ENCODE measurements around the gene CBLC.
A peak's percentile ranks its signal among the peaks of the same experiment; 100 is the strongest.

The CBLC gene, protein sequence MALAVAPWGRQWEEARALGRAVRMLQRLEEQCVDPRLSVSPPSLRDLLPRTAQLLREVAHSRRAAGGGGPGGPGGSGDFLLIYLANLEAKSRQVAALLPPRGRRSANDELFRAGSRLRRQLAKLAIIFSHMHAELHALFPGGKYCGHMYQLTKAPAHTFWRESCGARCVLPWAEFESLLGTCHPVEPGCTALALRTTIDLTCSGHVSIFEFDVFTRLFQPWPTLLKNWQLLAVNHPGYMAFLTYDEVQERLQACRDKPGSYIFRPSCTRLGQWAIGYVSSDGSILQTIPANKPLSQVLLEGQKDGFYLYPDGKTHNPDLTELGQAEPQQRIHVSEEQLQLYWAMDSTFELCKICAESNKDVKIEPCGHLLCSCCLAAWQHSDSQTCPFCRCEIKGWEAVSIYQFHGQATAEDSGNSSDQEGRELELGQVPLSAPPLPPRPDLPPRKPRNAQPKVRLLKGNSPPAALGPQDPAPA

DNA sequence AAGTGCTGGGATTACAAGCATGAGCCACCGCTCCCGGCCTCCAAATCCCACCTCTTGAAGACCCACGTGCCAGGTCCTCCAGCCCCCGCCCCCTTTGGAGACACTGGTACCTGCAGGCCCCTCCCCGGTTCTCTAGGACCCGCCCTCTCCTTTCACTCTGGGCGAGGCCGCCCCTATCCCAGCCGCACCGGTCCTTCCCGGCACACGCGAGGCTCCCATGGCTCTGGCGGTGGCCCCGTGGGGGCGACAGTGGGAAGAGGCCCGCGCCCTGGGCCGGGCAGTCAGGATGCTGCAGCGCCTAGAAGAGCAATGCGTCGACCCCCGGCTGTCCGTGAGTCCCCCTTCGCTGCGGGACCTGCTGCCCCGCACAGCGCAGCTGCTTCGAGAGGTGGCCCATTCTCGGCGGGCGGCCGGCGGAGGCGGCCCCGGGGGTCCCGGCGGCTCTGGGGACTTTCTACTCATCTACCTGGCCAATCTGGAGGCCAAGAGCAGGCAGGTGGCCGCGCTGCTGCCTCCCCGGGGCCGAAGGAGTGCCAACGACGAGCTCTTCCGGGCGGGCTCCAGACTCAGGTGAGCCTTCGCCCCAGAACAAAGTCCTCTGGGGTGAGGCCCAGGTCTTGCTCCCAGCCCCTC is at the start of gene CBLC:
Gene CBLC (plus strand): TSS at position 176 of the 633 bp plus-strand sequence. CDS start 42 bp downstream, at position 218.
- no peak for DNase-seq (ENCODE audit: low spot score)

DNA sequence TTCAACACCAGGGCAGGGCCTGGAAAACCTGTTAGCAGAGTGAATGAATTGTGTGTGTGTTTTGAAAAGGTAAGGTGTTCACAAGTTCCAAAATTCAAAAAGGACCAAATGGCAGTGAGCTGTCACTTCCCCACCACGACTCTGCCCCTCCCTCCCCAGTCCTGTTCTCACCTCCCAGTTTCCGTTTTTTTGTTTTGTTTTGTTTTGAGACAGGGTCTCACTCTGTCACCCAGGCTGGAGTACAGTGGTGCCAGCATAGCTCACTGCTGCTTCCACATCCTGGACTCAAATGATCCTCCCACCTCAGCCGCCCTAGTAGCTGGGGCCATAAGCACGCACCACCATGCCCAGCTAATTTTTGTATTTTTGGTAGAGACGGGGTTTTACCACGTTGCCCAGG is 49.5 kb upstream of the CBLC start:
- DNase-seq (ENCODE audit: low spot score) = no peak

DNA sequence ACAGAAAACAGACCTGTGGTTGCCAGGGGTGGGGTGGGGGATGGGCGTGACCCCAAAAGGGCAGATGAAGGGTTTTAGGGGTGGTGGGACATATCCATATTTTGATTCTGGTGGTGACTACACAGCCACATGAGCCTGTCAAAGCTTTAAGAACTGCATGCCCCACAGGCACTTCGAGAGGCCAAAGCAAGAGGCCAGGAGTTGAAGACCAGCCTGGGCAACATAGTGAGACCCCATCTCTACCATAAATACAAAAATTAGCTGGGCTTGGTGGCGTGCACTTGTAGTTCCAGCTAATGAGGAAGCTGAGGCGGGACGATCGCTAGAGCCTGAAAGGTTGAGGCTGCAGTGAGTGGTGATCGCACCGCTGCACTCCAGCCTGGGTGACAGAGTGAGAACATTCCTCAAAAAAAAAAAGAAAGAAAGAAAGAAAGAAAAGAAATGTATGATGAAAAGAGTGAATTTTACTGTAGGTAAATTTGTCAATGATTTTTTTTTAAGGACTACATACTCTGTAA is 48.1 kb upstream of the CBLC start:
- DNase-seq (ENCODE audit: low spot score) = no peak

DNA sequence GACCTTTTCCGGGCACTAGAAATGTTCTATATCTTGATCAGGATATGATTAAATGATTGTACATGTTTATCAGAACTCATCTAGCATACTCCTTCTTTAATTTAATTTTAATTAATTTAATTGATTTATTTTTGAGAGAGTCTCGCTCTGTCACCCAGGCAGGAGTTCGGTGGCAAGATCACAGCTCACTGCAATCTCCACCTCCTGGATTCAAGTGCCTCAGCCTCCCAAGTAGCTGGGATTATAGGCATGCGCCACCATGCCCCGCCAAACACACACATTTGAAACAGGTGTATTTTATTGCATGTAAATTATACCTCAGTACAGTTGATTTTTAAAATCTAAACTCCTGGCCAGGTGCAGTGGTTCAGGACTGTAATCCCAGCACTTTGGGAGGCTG is 46.6 kb upstream of the CBLC start:
- DNase-seq (ENCODE audit: low spot score) = no peak

DNA sequence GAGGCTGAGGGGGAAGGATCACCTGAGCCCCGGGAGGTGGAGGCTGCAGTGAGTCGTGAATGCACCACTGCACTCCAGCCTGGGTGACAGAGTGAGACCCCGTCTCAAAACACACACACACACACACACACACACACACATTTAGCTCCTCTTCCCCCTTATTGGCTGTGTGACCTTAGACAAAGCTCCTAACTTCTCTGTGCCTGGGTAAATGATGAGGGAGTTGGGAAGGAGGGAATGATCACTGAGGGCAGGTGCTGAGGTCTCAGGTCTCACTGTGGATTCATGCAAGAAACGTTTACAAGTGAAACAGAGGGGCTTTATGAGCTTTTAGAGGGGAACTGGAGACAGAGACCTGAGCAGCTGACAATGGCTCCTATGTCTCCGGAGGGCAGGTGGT is 46.1 kb upstream of the CBLC start:
- no peak for DNase-seq (ENCODE audit: low spot score)

DNA sequence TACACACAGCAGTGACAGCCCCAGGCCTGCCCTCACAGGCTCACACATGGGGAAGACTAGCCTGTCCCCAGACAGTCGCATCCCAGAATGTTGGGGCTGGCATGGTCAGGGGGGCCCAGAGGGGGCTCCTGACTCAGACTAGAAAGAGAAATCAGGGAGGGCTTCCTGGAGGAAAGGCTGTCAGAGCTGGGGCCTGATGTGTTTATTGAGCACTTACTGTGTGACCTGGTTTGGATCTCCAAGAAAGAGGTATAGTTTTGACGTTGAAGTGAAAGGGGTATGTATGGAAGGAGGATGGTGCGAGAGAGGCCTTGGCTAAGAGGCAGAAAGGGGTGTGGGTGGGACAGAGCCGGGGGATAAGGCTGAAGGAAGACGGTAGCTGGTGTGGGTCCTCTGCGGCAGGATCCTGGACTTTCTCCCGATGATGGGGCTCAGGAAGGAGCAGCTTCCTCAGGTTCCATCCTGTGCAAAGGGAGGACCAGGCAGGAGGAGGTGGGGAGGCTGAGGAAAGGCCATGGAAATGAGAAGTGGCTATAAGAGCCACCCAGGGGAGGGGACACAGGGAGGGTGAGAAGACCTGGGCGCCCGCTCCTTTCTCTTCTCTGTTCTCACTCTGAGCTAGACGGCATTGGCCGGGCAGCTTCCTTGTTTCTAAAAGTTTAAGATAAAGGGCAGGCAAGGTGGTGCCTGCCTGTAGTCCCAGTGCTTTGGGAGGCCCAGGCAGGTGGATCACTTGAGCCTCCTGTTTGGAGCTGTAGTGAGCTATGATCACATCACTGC is 45.3 kb upstream of the CBLC start:
- DNase-seq (ENCODE audit: low spot score) = no peak

DNA sequence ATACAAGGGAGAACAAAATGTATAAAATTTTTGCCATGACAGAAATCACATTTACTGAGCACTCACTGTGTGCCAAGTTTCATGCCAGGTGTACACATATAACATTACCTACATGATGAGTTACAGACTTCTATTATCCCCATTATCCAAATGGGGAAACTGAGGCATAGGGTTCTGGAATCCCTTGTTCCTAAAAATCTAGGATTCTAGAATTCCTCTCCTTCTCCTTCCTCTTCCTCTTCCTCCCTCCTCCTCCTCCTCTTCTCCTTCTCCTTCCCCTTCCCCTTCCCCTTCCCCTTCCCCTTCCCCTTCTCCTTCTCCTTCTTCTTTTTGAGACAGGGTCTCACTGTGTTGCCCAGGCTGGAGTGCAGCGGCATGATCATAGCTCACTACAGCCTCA is 43.3 kb upstream of the CBLC start:
- DNase-seq (ENCODE audit: low spot score) = no peak

DNA sequence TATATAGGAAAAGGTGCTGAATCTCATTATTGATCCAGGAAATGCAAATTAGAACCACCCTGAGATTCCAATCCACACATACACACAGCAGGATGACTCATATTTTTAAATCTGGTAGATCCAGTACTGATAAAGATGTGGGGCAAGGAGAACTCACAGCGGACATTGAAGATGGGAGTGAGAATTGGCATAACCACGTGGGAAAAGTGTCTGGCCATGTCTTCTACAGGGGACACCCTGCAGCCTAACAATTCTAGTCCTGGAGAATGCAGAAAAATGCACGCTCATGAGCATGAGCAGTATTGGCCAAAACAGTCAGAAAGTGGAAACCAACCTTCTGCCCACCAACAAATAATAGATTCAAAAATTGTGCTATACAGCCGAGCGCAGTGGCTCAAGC is 42.7 kb upstream of the CBLC start:
- no peak for DNase-seq (ENCODE audit: low spot score)

DNA sequence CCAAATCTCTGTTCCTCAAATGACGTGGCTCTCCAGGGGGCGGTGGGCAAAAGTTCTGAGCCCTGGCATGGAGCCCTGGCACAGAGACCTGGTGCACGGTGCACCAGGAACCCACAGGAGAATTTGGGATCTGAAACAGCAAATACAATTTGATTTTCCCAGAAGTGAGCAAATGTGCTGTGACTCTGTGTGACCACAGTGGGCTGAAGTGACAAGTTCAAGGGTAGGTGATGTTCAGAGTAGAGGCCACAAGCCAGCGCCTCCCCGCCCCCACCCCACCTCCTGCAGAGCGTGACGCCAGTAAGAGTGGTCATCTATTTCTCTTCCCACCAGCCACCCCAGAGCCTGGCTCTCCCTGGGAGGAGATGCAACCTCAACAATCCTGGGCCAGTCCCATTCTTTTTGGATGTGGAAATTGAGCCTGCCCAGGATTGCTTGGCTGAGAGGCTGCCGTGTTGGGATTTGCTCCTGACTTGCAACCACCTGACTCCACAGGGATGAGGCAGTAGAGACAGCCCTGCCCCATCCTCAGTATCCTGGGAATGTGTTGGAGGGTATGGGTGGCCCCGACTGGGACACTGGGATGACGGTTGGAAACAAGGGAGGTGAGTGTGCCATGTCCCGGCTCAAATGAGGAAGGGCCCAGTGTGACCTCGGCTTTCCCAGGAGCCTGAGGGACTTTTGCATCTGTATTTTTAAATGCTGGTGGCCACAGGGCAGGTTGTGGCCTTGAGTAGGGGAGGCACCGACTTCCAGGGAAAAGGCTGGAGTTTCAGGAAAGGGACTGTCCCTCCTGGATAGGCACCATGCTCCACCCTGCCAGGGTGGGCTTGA is 40.2 kb upstream of the CBLC start:
- no peak for DNase-seq (ENCODE audit: low spot score)

DNA sequence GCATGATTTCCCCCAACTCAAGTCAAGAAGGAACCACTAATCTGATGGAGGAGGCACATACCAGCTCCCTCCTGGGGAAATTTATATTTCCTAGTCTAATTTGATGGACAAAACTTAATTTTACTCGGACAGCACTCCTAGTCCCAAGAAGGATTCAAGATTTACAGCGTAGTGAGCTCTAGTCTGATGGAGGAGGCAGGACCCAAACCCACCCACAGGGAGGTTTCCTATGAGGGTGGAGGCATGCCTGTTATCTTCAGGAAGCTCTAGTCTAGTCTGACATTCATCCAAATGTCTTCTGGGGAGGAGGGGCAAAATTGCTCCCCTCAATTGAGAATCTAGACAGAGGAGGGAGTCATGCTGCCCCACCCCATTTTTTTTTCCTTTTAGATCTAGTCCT is 39.6 kb upstream of the CBLC start:
- DNase-seq (ENCODE audit: low spot score) = no peak

DNA sequence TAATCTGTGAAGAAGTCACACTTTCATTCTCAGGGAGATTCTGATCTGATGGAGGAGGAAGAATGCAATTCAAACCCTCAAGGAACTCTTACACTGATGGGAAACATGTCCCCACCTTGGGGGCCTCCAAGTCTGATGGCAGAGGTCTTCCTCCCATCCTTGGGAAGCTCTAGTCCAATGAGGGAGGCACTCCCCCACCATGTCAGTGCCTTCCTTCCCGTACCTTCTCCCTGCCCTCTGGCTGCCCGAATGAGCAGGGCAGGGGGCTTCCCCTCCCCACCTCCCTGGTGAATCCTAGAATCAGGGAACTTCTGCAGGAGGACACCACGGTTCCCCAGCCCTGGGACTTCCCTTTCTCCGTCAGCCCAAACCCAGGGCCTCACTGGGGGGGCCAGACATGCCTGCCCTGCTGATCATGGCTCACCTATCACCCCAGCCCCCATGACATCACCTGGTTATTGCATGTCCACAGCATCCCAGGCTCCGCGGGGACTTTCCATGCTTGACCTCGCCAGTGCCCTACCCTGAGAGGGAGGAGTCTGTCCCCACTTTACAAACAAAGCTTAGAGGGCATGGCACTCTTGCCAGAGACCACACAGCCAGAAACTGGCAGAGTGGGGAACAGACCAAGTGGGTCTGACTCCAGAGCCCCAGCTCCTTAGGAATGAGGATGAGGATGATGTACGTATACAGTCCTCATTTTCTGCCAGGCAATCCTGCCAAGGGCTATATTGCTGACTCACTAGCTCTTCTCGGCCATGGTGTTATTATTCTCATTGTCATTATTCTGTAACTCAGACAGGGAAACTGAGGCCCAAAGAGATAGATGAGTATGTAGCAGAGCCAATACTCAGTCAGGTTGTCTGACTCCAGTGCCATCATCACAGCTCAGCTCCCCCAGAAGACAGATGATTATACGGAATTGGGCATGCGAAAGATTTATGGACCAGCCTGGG is 38.8 kb upstream of the CBLC start:
- DNase-seq (ENCODE audit: low spot score) = no peak

DNA sequence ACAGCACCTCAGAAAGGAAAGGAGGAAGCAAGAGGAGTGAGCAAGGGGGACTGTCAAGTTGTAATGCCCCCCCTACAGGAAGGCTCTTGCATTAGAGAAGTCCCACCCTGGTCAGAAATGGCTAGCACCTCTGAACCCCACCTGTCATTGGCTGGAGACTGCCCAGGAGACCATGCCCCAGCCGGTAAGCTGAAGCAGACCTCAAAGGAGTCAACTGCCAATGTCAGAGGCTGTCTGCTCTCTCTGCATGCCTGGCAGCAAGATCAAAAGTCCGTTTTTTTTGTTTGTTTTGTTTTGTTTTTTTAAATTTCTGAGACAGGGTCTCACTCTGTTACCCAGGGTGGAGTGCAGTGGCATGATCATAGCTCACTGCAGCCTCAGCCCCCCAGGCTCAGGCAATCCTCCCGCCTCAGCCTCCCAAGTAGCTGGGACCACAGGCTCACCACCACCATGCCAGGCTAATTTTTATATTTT is 37.3 kb upstream of the CBLC start:
- no peak for DNase-seq (ENCODE audit: low spot score)

DNA sequence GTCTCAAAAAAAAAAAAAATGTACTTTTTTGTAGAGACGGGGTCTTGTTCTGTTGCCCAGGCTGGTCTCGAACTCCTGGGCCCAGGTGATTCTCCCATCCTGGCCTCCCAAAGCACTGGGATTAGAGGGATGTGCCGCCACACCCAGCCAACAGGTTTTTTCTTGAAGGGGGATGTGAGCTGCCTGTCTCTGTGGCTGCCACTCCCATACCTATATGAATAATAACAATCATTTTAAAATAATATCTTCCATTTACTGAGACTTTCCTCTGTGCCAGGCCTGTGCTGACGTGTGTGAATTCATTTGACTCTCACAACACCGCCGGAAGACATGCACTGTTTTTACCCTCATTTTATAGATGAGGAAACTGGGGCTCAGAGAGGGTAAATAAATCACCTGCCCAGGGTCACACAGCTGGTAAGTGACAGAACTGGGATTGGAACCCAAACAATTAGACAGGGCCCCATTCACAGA is 36.4 kb upstream of the CBLC start:
- DNase-seq (ENCODE audit: low spot score) = no peak

DNA sequence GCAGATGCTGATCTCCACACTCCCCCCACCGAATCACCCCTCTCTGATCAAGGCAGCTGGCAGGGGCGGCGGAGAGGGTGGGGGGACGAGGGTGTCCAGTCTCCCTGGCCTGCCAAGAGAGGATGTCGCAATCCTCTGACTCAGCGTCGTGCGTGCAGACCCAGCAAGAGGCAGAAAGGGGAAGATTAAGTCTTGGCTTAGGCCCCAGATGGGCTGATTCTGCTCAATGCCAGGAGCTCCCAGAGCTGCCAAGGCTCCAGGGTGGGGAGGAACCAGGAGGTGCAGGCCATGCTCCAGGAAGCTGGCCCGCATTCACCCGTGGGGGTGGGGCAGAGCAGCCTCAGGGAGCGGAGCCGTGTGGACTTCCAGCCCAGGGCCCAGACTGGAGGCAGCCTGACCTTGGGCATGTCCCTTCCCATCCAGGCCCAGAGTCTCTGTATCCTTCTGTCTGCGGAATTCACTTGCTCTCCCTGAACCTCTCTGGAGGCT is 35.8 kb upstream of the CBLC start:
- DNase-seq (ENCODE audit: low spot score) = peak; percentile 97

DNA sequence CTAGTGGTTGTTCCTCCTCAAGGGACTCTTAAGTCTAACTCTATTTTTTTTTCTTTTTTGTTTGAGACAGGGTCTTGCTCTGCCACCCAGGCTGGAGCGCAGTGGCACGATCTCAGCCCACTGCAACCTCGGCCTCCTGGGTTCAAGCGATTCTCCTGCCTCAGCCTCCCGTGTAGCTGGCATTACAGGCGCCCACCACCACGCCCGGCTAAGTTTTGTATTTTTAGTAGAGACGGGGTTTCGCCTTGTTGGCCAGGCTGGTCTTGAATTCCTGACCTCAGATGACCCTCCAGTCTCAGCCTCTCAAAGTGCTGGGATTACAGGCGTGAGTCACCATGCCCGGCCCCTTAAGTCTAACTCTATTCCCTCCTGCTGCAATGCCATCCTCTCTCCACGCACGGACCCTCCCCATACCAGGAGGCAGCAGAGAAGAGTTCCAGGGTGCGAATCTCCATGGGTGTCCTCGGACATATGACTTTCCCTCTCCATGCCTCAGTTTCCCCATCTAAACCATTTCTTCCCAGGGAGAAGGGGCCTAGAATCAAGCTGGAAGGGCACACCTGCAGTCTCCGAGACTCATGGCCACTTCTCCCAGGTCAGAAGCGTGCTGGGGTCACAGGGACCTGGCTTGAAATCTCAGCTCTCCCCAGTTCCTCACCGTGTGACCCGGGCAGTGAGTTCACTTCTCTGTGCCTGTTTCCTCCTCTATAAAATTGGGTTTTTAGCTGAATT is 35.2 kb upstream of the CBLC start:
- DNase-seq (ENCODE audit: low spot score) = no peak

DNA sequence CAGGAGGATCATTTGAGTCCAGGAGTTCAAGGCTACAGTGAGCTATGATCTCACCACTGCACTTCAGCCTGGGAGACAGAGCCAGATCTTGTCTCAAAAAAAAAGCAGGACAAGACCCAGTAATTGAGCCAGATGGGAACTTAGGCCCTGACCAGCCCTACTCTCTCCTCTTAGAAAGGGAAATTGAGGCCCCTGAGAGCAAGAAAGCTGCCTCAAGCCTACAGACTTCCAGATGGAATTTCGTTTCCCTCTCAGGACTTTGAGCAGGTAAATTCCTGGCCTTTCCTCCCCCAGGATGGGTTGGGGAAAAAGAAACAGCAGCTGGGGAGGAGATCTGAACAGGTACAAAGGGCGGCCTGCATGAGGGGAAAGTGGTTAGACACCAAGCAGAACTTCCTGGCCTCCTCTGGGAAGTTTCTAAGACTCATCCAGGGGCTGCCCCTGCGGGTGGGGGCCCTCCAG is 32.8 kb upstream of the CBLC start:
- DNase-seq (ENCODE audit: low spot score) = no peak

DNA sequence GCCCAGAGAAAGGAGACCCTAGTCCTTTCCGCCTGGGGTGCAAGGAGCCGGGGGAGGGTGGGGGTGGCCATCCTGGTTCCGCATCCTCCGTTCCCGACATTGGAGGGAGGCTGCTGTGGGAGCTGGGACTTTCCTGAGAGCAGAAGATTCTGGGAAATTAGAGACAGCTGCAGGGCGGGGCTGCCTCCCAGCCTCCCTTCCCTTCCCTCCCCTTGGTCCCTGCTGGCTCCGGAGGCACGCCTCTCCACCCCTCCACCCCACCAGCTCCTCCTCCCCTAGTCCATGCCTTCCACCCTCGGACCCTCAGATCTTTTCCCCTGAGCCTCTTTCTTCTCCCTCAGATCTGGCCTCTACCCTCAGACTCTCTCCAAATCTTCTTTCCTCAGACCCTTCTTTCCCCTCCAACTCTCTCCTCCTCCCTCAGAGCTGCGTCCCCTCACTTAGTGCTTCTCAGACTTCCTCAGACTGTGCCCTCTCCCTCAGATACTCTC is 32.3 kb upstream of the CBLC start:
- peak; percentile 62 for DNase-seq (ENCODE audit: low spot score)

DNA sequence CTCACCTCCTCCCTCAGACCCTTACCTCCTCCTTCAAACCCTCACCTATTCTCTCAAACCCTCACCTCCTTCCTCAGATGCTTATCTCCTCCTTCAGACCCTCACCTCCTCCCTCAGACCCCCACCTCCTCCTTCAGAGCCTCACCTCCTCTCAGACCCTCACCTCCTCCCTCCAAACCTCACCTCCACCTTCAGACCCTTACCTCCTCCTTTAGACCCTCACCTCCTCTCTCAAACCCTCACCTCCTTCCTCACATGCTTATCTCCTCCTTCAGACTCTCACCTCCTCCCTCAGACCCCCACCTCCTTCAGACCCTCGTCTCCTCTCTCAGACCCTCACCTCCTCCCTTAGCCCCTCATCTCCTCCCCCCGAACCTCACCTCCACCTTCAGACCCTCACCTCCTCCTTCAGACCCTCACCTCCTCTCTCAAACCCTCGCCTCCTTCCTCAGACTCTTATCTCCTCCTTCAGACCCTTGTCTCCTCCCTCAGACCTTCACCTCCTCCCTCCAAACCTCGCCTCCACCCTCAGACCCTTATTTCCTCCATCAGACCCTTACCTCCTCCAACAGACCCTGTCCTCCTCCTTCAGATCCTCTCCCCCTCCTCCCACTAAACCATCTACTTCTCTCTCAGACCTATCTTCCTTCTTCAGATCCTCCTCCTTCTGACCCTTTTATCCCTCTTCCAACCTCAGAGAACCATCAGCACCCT is 31.6 kb upstream of the CBLC start:
- no peak for DNase-seq (ENCODE audit: low spot score)

DNA sequence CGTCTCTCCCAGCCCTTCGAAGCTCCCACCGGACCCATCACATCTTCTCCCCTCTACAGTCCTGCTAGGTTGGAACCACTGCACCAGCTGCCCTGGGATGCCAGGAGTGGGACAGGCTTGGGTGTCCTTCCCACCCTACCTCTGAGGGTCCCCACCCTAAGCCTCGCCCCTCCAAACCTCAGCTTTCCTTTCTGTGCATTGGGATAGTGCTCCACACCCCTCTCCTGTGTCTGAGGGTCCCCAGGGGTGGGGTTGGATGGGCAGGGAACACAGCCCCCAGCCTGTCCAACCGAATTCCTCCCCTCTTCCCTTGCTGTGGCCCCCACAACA is 31.1 kb upstream of the CBLC start:
- DNase-seq (ENCODE audit: low spot score) = no peak
